ENCODE data around the gene CISD2.
"Not testable (repeated sequence)": the region's sequence is repeated elsewhere in the genome, so short reads cannot be mapped to it uniquely, and the experiment has no call there.

The CISD2 gene

GRCh38 chr4:102869569-102870197 is 891 bp downstream of the CISD2 start:
- DNase-seq (ENCODE audit: extremely low read depth, insufficient read length), result no peak
- TF ChIP-seq CTCF (IDR thresholded peaks at IDR 0.05; ENCODE audit: insufficient read depth, low read length, poor library complexity, severe bottlenecking), result no peak
- Histone ChIP-seq H3K4me3 (replicated peaks; ENCODE audit: low read depth, low read length) (peak overlapping the region; percentile 89), H3K36me3 (ENCODE audit: control insufficient read depth, insufficient read depth, low read length) (peaks cover 2% of the 10 kb centered on the region; the same call in 1 of the 2 replicates), H3K27me3 (replicated peaks; ENCODE audit: control insufficient read depth, insufficient read depth, low read length) (no peaks in the 10 kb centered on the region)

GRCh38 chr4:102871772-102872171 is 3.0 kb downstream of the CISD2 start:
- DNase-seq (ENCODE audit: extremely low read depth, insufficient read length), result no peak
- no peaks in the 10 kb centered on the region for H3K27me3 ChIP-seq (replicated peaks; ENCODE audit: control insufficient read depth, insufficient read depth, low read length)
- peaks cover 2% of the 10 kb centered on the region; the same call in 1 of the 2 replicates for H3K36me3 ChIP-seq (ENCODE audit: control insufficient read depth, insufficient read depth, low read length)
- no peak overlapping the region for H3K4me3 ChIP-seq (replicated peaks; ENCODE audit: low read depth, low read length)
- no peak for TF ChIP-seq CTCF (IDR thresholded peaks at IDR 0.05; ENCODE audit: insufficient read depth, low read length, poor library complexity, severe bottlenecking)

GRCh38 chr4:102877477-102878106 is 8.8 kb downstream of the CISD2 start:
- DNase-seq (ENCODE audit: extremely low read depth, insufficient read length); H3K27me3 ChIP-seq (replicated peaks; ENCODE audit: control insufficient read depth, insufficient read depth, low read length); H3K4me3 ChIP-seq (replicated peaks; ENCODE audit: low read depth, low read length); H3K36me3 ChIP-seq (ENCODE audit: control insufficient read depth, insufficient read depth, low read length): not testable (repeated sequence)

GRCh38 chr4:102878349-102878748 is 9.6 kb downstream of the CISD2 start:
- DNase-seq (ENCODE audit: extremely low read depth, insufficient read length); H3K27me3 ChIP-seq (replicated peaks; ENCODE audit: control insufficient read depth, insufficient read depth, low read length); H3K4me3 ChIP-seq (replicated peaks; ENCODE audit: low read depth, low read length); H3K36me3 ChIP-seq (ENCODE audit: control insufficient read depth, insufficient read depth, low read length): not testable (repeated sequence)

- no peaks in the 10 kb centered on the region for H3K27me3 ChIP-seq (replicated peaks; ENCODE audit: control insufficient read depth, insufficient read depth, low read length)
- H3K36me3 ChIP-seq (ENCODE audit: control insufficient read depth, insufficient read depth, low read length), result peaks cover 5% of the 10 kb centered on the region
- no peak for DNase-seq (ENCODE audit: extremely low read depth, insufficient read length)
- no peak for TF ChIP-seq CTCF (IDR thresholded peaks at IDR 0.05; ENCODE audit: insufficient read depth, low read length, poor library complexity, severe bottlenecking)
- H3K4me3 ChIP-seq (replicated peaks; ENCODE audit: low read depth, low read length), result no peak overlapping the region
These were observed 10.1 kb downstream of the CISD2 start for GRCh38 chr4:102878901-102879300.

GRCh38 chr4:102881343-102881742 is 12.6 kb downstream of the CISD2 start:
- H3K36me3 ChIP-seq (ENCODE audit: control insufficient read depth, insufficient read depth, low read length), result peaks cover 5% of the 10 kb centered on the region
- DNase-seq (ENCODE audit: extremely low read depth, insufficient read length), result no peak
- no peak overlapping the region for H3K4me3 ChIP-seq (replicated peaks; ENCODE audit: low read depth, low read length)
- H3K27me3 ChIP-seq (replicated peaks; ENCODE audit: control insufficient read depth, insufficient read depth, low read length), result no peaks in the 10 kb centered on the region
- TF ChIP-seq CTCF (IDR thresholded peaks at IDR 0.05; ENCODE audit: insufficient read depth, low read length, poor library complexity, severe bottlenecking), result no peak

Measured in GM06990 (cell line).